Thymus (tissue), 11 donors: ENCODE results near the gene OR10A3. TPM values are rescaled to one million over a fixed set of nuclear protein-coding genes. Genes with fewer than 3 reads are reported as not detected.

ENCODE experiments used
- DNase-seq, 9 donors: peaks; one replicate each; pipeline ENCODE4 v3.0.0-alpha.2; 2013; ENCODE audit warnings: low spot score in 9 of 9, low read depth in 6 of 9, missing footprints in 1 of 9
- H3K27ac ChIP-seq, 2 donors: one replicate each; pipeline ENCODE4 v1.5.1; 2013; ENCODE audit warnings: control low read depth in 1 of 2, low read depth in 1 of 2, low read length in 1 of 2, mild to moderate bottlenecking in 1 of 2, moderate library complexity in 1 of 2
- H3K27me3 ChIP-seq, 2 donors: one replicate each; pipeline ENCODE4 v1.5.1; 2013; ENCODE audit warnings: low read length in 1 of 2; ENCODE audit not compliant: control insufficient read depth in 2 of 2, insufficient read depth in 1 of 2
- H3K36me3 ChIP-seq, 2 donors: one replicate each; pipeline ENCODE4 v1.5.1; 2013; ENCODE audit warnings: low read length in 1 of 2, mild to moderate bottlenecking in 1 of 2, moderate library complexity in 1 of 2; ENCODE audit not compliant: control insufficient read depth in 2 of 2, insufficient read depth in 2 of 2
- H3K4me1 ChIP-seq, 2 donors: one replicate each; pipeline ENCODE4 v1.5.1; 2013; ENCODE audit warnings: low read length in 2 of 2; ENCODE audit not compliant: control insufficient read depth in 2 of 2, insufficient read depth in 2 of 2
- H3K4me3 ChIP-seq, 2 donors: one replicate each; pipeline ENCODE4 v1.5.1; 2013; ENCODE audit warnings: low read length in 2 of 2, control low read depth in 1 of 2, mild to moderate bottlenecking in 1 of 2
- H3K9me3 ChIP-seq, 2 donors: one replicate each; pipeline ENCODE4 v1.5.1; 2013; ENCODE audit warnings: low read length in 1 of 2, mild to moderate bottlenecking in 1 of 2; ENCODE audit not compliant: control insufficient read depth in 2 of 2, insufficient read depth in 1 of 2
- WGBS: extraction: QIAGEN DNeasy Blood & Tissue Kit; methylation state at CpG from one replicate; pipeline ENCODE4 v1.1.7; 2013; 5-methylcytosine and 5-hydroxymethylcytosine counted together
- polyA plus RNA-seq: library from polyadenylated mRNA; stranded (reverse); fragments of 200-250 nt; gene quantifications from one replicate; pipeline ENCODE4 v1.2.3, GENCODE V29; 2013
- total RNA-seq: library from RNA; stranded (reverse); fragments of 120-200 nt; gene quantifications from one replicate; pipeline ENCODE4 v1.2.4, GENCODE V29; 2013
- donor health status: healthy.

Gene OR10A3
- total and polyA plus RNA-seq, 2 donors, result not detected

DNA sequence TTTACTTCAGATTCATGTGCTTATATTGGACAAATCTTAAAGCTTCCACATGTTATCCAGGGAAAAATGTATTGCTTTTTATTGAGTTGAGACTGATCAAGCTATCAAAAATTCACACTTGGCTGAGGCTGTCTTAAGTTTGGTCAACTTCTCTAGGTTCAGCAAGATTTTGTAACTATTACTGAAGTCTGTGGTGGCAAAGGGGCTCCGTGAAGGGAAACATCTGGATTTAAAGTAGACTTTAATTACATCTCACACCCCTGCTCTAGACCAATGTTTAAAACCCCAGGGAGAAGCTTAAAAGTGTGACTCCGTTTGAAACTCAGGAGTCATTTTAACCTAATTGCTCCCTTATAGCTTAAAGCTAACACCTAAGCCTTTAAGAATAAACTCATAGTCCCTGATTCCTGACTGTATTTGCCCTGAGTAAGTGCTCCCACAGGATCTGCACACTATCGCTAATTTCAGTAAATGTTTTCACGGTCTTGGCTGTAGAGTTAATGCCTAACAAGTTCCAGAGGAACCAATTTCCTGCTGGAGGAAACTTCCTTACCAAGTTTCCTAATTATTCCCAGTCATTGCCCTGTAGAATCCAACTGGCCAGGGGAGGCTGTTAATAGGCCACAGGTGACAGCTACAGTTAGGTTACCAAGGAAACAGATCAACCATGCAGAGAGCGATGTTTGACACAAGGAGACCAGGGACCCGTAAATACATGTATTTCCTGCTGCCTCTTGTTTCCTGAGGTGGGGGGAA is 50.9 kb downstream of the OR10A3 start:
- Histone ChIP-seq H3K4me3 (no peak overlapping the region), H3K4me1 (no peaks in the 10 kb centered on the region), H3K36me3 (no peaks in the 10 kb centered on the region), H3K27ac (no peak overlapping the region), H3K9me3 (no peaks in the 10 kb centered on the region), H3K27me3 (peaks cover 0 to 4% of the 10 kb centered on the region in 2 donors)
- no peak for DNase-seq
- WGBS, result 23% methylated on average over 6 of the region's 6 CpGs

- no peaks in the 10 kb centered on the region for H3K4me1 ChIP-seq
- H3K9me3 ChIP-seq, result no peaks in the 10 kb centered on the region
- H3K27ac ChIP-seq, result no peak overlapping the region
- no peaks in the 10 kb centered on the region for H3K36me3 ChIP-seq
- DNase-seq, result no peak
- H3K4me3 ChIP-seq, result no peak overlapping the region
- WGBS, result 75% methylated on average over 5 of the region's 5 CpGs
- H3K27me3 ChIP-seq, result peaks cover 0 to 4% of the 10 kb centered on the region in 2 donors
These were observed 51.5 kb downstream of the OR10A3 start for GRCh38 chr11:7889985-7890384.

Other genes with a start within 250 kb of the OR10A3 start
- gene OVCH2, start 235.2 kb downstream of the OR10A3 start, total RNA-seq, result not detected
- 1.5 TPM for gene OVCH2, start 235.2 kb downstream of the OR10A3 start, polyA plus RNA-seq
- not detected for gene OR5P2, start 144.8 kb downstream of the OR10A3 start, total RNA-seq
- gene OR5P2, start 144.8 kb downstream of the OR10A3 start, polyA plus RNA-seq, result not detected
- gene OR5P3, start 110.9 kb downstream of the OR10A3 start, total RNA-seq, result not detected
- not detected for gene OR5P3, start 110.9 kb downstream of the OR10A3 start, polyA plus RNA-seq
- not detected for gene OR10A6, start 10.4 kb downstream of the OR10A3 start, total RNA-seq
- gene OR10A6, start 10.4 kb downstream of the OR10A3 start, polyA plus RNA-seq, result 0.05 TPM
- gene NLRP10, start 23.7 kb upstream of the OR10A3 start, total RNA-seq, result not detected
- 0.21 TPM for gene NLRP10, start 23.7 kb upstream of the OR10A3 start, polyA plus RNA-seq
- gene EIF3F, start 45.6 kb upstream of the OR10A3 start, total RNA-seq, result 281 TPM
- gene EIF3F, start 45.6 kb upstream of the OR10A3 start, polyA plus RNA-seq, result 266 TPM
- gene TUB, start 139.5 kb upstream of the OR10A3 start, total RNA-seq, result 2.5 TPM
- 0.80 TPM for gene TUB, start 139.5 kb upstream of the OR10A3 start, polyA plus RNA-seq
- 3.3 TPM for gene RIC3, start 227.3 kb upstream of the OR10A3 start, total RNA-seq
- gene RIC3, start 227.3 kb upstream of the OR10A3 start, polyA plus RNA-seq, result 15.7 TPM